GM19395 (cell line): Measurements from ENCODE around the gene CCDC85A.

Experiments
- ATAC-seq: cut with Tn5 transposase; IDR thresholded peaks from one replicate; pipeline ENCODE4 v1.9.1; 2021; ENCODE audit warnings: mild to moderate bottlenecking, moderate library complexity; ENCODE audit not compliant: unreplicated experiment

CCDC85A gene

GRCh38 chr2:56348392-56349210, 164.8 kb downstream of the CCDC85A start:
- no peak for ATAC-seq

GRCh38 chr2:56357655-56358295, 174.0 kb downstream of the CCDC85A start:
- no peak for ATAC-seq

GRCh38 chr2:56361844-56362243, 178.1 kb downstream of the CCDC85A start:
- no peak for ATAC-seq

GRCh38 chr2:56364902-56365301, 181.1 kb downstream of the CCDC85A start:
- no peak for ATAC-seq

GRCh38 chr2:56369316-56369715, 185.5 kb downstream of the CCDC85A start:
- no peak for ATAC-seq

GRCh38 chr2:56372071-56372656, 188.4 kb downstream of the CCDC85A start:
- ATAC-seq, result no peak

- ATAC-seq, result no peak
Observed at GRCh38 chr2:56375251-56375650, 191.5 kb downstream of the CCDC85A start.

- ATAC-seq, result no peak
Observed at GRCh38 chr2:56376699-56377665, 193.2 kb downstream of the CCDC85A start.

GRCh38 chr2:56379066-56379465, 195.3 kb downstream of the CCDC85A start:
- no peak for ATAC-seq

GRCh38 chr2:56380861-56381260, 197.1 kb downstream of the CCDC85A start:
- no peak for ATAC-seq

- ATAC-seq, result no peak
Observed at GRCh38 chr2:56382466-56382865, 198.7 kb downstream of the CCDC85A start.

GRCh38 chr2:56386657-56387056, 202.9 kb downstream of the CCDC85A start:
- no peak for ATAC-seq

GRCh38 chr2:56390644-56391043, 206.9 kb downstream of the CCDC85A start:
- no peak for ATAC-seq

GRCh38 chr2:56410140-56410539, 226.3 kb downstream of the CCDC85A start:
- no peak for ATAC-seq

- no peak for ATAC-seq
Observed at GRCh38 chr2:56416500-56417176, 232.8 kb downstream of the CCDC85A start.
